Naive thymus-derived CD8-positive, alpha-beta T cell (primary cell): ENCODE measurements around the gene AGAP1. TPM values are rescaled to one million over a fixed set of nuclear protein-coding genes. Genes with fewer than 3 reads are reported as not detected.

ENCODE experiments used
- ATAC-seq, 2 donors: fragments of 150-1000 bp; cut with Tn5 transposase in 1 of 2; sonication (Bioruptor Pico), chemical (Tn5 transposase) in 1 of 2; 1 replicate in 1 of 2; 2 replicates in 1 of 2; pipeline ENCODE4 v1.10.0; 2021; ENCODE audit warnings: mild to moderate bottlenecking in 2 of 2, moderate library complexity in 2 of 2
- POLR2A ChIA-PET: fragments of 350-600 bp; sonication (Branson Sonifier 250); formaldehyde crosslinking; loops from one replicate; lab custom pipeline; 2021; ENCODE audit warnings: antibody characterized with exemption; lab: Charles Lee
- DNase-seq, 10 donors: peaks; one replicate each; pipeline versions ENCODE4 v3.0.0 to v3.0.0-alpha.2; 2020 to 2022
- H3K27ac Mint-ChIP-seq, 10 donors: one replicate each; pipeline ENCODE4 v1.8.0; 2020 to 2022; ENCODE audit warnings: mild to moderate bottlenecking in 10 of 10, mixed read lengths in 10 of 10, moderate library complexity in 4 of 10, inconsistent platforms in 1 of 10
- H3K27me3 Mint-ChIP-seq, 5 donors: one replicate each; pipeline ENCODE4 v1.8.0; 2021 to 2022; ENCODE audit warnings: mixed read lengths in 5 of 5
- H3K36me3 Mint-ChIP-seq, 3 donors: one replicate each; pipeline ENCODE4 v1.8.0; 2020 to 2022; ENCODE audit warnings: mixed read lengths in 3 of 3, mild to moderate bottlenecking in 2 of 3, inconsistent platforms in 1 of 3
- H3K4me1 Mint-ChIP-seq, 4 donors: one replicate each; pipeline ENCODE4 v1.8.0; 2021 to 2022; ENCODE audit warnings: mixed read lengths in 4 of 4
- H3K4me3 Mint-ChIP-seq, 10 donors: one replicate each; pipeline ENCODE4 v1.8.0; 2020 to 2022; ENCODE audit warnings: mild to moderate bottlenecking in 10 of 10, mixed read lengths in 10 of 10, moderate library complexity in 6 of 10, inconsistent platforms in 1 of 10
- H3K9me3 Mint-ChIP-seq, 9 donors: one replicate each; pipeline ENCODE4 v1.8.0; 2020 to 2022; ENCODE audit warnings: mixed read lengths in 9 of 9, mild to moderate bottlenecking in 3 of 9, inconsistent platforms in 1 of 9, moderate library complexity in 1 of 9
- polyA plus RNA-seq, 3 donors: library from polyadenylated mRNA; unstranded; fragments of 300-500 nt; fragmentation: Illumina TruSeq; gene quantifications; one replicate each; pipeline ENCODE4 v1.2.3, GENCODE V29; 2021
- total RNA-seq, 8 experiments: library from RNA in 2 of 8; stranded (reverse) in 2 of 8; gene quantifications; one replicate each; pipeline ENCODE4 v1.2.3 and lab custom pipeline; 2021 to 2026

The AGAP1 gene
- total and polyA plus RNA-seq, 5 experiments from 2014 or later: 0.03 to 0.52 (median 0.29) TPM; not detected in 1

- POLR2A ChIA-PET: no interaction called here
- ATAC-seq: no peak
- Mint-ChIP-seq H3K27me3 (peaks cover 0 to 21% (median 9%) of the 10 kb centered on the region in 5 donors), H3K4me3 (no peak overlapping the region), H3K36me3 (no peaks in the 10 kb centered on the region), H3K9me3 (no peaks in the 10 kb centered on the region), H3K4me1 (no peaks in the 10 kb centered on the region), H3K27ac (no peak overlapping the region)
- DNase-seq: no peak
Observed at GRCh38 chr2:235727891-235728799, 234.3 kb downstream of the AGAP1 start.

GRCh38 chr2:235728800-235729556 is 235.1 kb downstream of the AGAP1 start:
- POLR2A ChIA-PET: no interaction called here
- Mint-ChIP-seq H3K36me3 (no peaks in the 10 kb centered on the region), H3K27ac (no peak overlapping the region), H3K27me3 (peaks cover 0 to 21% (median 12%) of the 10 kb centered on the region in 5 donors), H3K9me3 (no peaks in the 10 kb centered on the region), H3K4me1 (no peaks in the 10 kb centered on the region), H3K4me3 (no peak overlapping the region)
- ATAC-seq (no peak), DNase-seq (no peak)

GRCh38 chr2:235729557-235729947 is 235.7 kb downstream of the AGAP1 start:
- ATAC-seq (no peak), DNase-seq (no peak)
- H3K4me3 Mint-ChIP-seq: no peak overlapping the region
- H3K9me3 Mint-ChIP-seq: no peaks in the 10 kb centered on the region
- H3K4me1 Mint-ChIP-seq: no peaks in the 10 kb centered on the region
- POLR2A ChIA-PET: no interaction called here
- H3K27ac Mint-ChIP-seq: no peak overlapping the region
- peaks cover 0 to 21% (median 9%) of the 10 kb centered on the region in 5 donors for H3K27me3 Mint-ChIP-seq
- no peaks in the 10 kb centered on the region for H3K36me3 Mint-ChIP-seq

GRCh38 chr2:235730115-235730514 is 236.3 kb downstream of the AGAP1 start:
- H3K27me3 Mint-ChIP-seq: peaks cover 0 to 21% (median 9%) of the 10 kb centered on the region in 5 donors
- H3K27ac Mint-ChIP-seq: no peak overlapping the region
- H3K9me3 Mint-ChIP-seq: no peaks in the 10 kb centered on the region
- H3K36me3 Mint-ChIP-seq: no peaks in the 10 kb centered on the region
- H3K4me1 Mint-ChIP-seq: no peaks in the 10 kb centered on the region
- POLR2A ChIA-PET: interaction anchor here (0.7 kb wide), 1 partner anchor 47 kb away, joined by 4 read pairs; no protein-coding TSS in a partner anchor
- DNase-seq: no peak
- ATAC-seq: no peak
- H3K4me3 Mint-ChIP-seq: no peak overlapping the region

- Mint-ChIP-seq H3K27me3 (peaks cover 2 to 26% (median 12%) of the 10 kb centered on the region in 5 donors), H3K4me1 (no peaks in the 10 kb centered on the region), H3K9me3 (no peaks in the 10 kb centered on the region), H3K4me3 (no peak overlapping the region), H3K27ac (no peak overlapping the region), H3K36me3 (no peaks in the 10 kb centered on the region)
- POLR2A ChIA-PET: no interaction called here
- ATAC-seq (no peak), DNase-seq (no peak)
Observed at GRCh38 chr2:235733761-235734160, 239.9 kb downstream of the AGAP1 start.

- H3K27ac Mint-ChIP-seq: no peak overlapping the region
- H3K27me3 Mint-ChIP-seq: peaks cover 2 to 26% (median 12%) of the 10 kb centered on the region in 5 donors
- H3K36me3 Mint-ChIP-seq: no peaks in the 10 kb centered on the region
- POLR2A ChIA-PET: no interaction called here
- H3K4me3 Mint-ChIP-seq: no peak overlapping the region
- DNase-seq: no peak
- no peaks in the 10 kb centered on the region for H3K4me1 Mint-ChIP-seq
- H3K9me3 Mint-ChIP-seq: no peaks in the 10 kb centered on the region
- no peak for ATAC-seq
Observed at GRCh38 chr2:235734168-235734567, 240.3 kb downstream of the AGAP1 start.

- H3K9me3 Mint-ChIP-seq: no peaks in the 10 kb centered on the region
- H3K36me3 Mint-ChIP-seq: no peaks in the 10 kb centered on the region
- H3K27ac Mint-ChIP-seq: no peak overlapping the region
- ATAC-seq: no peak
- H3K4me1 Mint-ChIP-seq: no peaks in the 10 kb centered on the region
- no peak overlapping the region for H3K4me3 Mint-ChIP-seq
- H3K27me3 Mint-ChIP-seq: peaks cover 2 to 26% (median 12%) of the 10 kb centered on the region in 5 donors
- no peak for DNase-seq
- POLR2A ChIA-PET: no interaction called here
Observed at GRCh38 chr2:235734688-235735231, 240.9 kb downstream of the AGAP1 start.

GRCh38 chr2:235737396-235737795 is 243.6 kb downstream of the AGAP1 start:
- Mint-ChIP-seq H3K9me3 (no peaks in the 10 kb centered on the region), H3K4me1 (no peaks in the 10 kb centered on the region), H3K27me3 (peaks cover 2 to 19% (median 6%) of the 10 kb centered on the region in 5 donors), H3K36me3 (no peaks in the 10 kb centered on the region), H3K27ac (no peak overlapping the region), H3K4me3 (no peak overlapping the region)
- POLR2A ChIA-PET: no interaction called here
- no peak for DNase-seq
- ATAC-seq: no peak

- no peaks in the 10 kb centered on the region for H3K4me1 Mint-ChIP-seq
- ATAC-seq (no peak), DNase-seq (no peak)
- H3K27ac Mint-ChIP-seq: no peak overlapping the region
- peaks cover 2 to 15% (median 3%) of the 10 kb centered on the region in 5 donors for H3K27me3 Mint-ChIP-seq
- H3K4me3 Mint-ChIP-seq: no peak overlapping the region
- H3K36me3 Mint-ChIP-seq: no peaks in the 10 kb centered on the region
- POLR2A ChIA-PET: no interaction called here
- no peaks in the 10 kb centered on the region for H3K9me3 Mint-ChIP-seq
Observed at GRCh38 chr2:235737840-235738239, 244.0 kb downstream of the AGAP1 start.

- no peak overlapping the region for H3K27ac Mint-ChIP-seq
- ATAC-seq (no peak), DNase-seq (no peak)
- no peaks in the 10 kb centered on the region for H3K4me1 Mint-ChIP-seq
- POLR2A ChIA-PET: no interaction called here
- no peaks in the 10 kb centered on the region for H3K36me3 Mint-ChIP-seq
- no peaks in the 10 kb centered on the region for H3K9me3 Mint-ChIP-seq
- H3K4me3 Mint-ChIP-seq: no peak overlapping the region
- peaks cover 0 to 8% (median 3%) of the 10 kb centered on the region in 5 donors for H3K27me3 Mint-ChIP-seq
Observed at GRCh38 chr2:235739704-235740415, 246.0 kb downstream of the AGAP1 start.

- no peak for DNase-seq
- Mint-ChIP-seq H3K4me3 (no peak overlapping the region), H3K9me3 (no peaks in the 10 kb centered on the region), H3K27ac (no peak overlapping the region), H3K36me3 (no peaks in the 10 kb centered on the region), H3K27me3 (peaks cover 0 to 8% (median 3%) of the 10 kb centered on the region in 5 donors), H3K4me1 (no peaks in the 10 kb centered on the region)
- POLR2A ChIA-PET: no interaction called here
- ATAC-seq: no peak
Observed at GRCh38 chr2:235740821-235741220, 247.0 kb downstream of the AGAP1 start.

- no peak overlapping the region for H3K27ac Mint-ChIP-seq
- H3K27me3 Mint-ChIP-seq: peaks cover 0 to 16% (median under 1%) of the 10 kb centered on the region in 5 donors
- no peak for ATAC-seq
- no peaks in the 10 kb centered on the region for H3K4me1 Mint-ChIP-seq
- no peaks in the 10 kb centered on the region for H3K36me3 Mint-ChIP-seq
- no peak for DNase-seq
- no peaks in the 10 kb centered on the region for H3K9me3 Mint-ChIP-seq
- POLR2A ChIA-PET: no interaction called here
- H3K4me3 Mint-ChIP-seq: no peak overlapping the region
Observed at GRCh38 chr2:235744161-235744560, 250.3 kb downstream of the AGAP1 start.
